HepG2 (cell line): Measurements from ENCODE around the gene NEURL4. TPM values are rescaled to one million over a fixed set of nuclear protein-coding genes. Genes with fewer than 3 reads are reported as not detected.

Experiments used
- ATAD3A ChIP-seq: sonication (generic); formaldehyde crosslinking; IDR thresholded peaks from 2 replicates; pipeline ENCODE4 v1.4.0; 2020; ENCODE audit warnings: missing genetic modification reagents
- ATF4 ChIP-seq, 2 experiments: fragments of 450-650 bp in 1 of 2; sonication (generic) in 1 of 2; formaldehyde crosslinking; IDR thresholded peaks; 2 replicates each; pipeline versions ENCODE4 v1.5.0 to v1.8.0; 2020 to 2022; ENCODE audit warnings: mild to moderate bottlenecking in 1 of 2, missing genetic modification reagents in 1 of 2
- GRHL1 ChIP-seq: sonication (generic); formaldehyde crosslinking; conservative IDR thresholded peaks from 2 replicates; pipeline ENCODE4 v1.8.0; 2022; ENCODE audit warnings: missing genetic modification reagents
- JUN ChIP-seq: sonication (generic); formaldehyde crosslinking; IDR thresholded peaks from 2 replicates; pipeline ENCODE4 v1.4.0; 2020; ENCODE audit warnings: mild to moderate bottlenecking, missing genetic modification reagents
- MLLT10 ChIP-seq: sonication (generic); formaldehyde crosslinking; IDR thresholded peaks from 2 replicates; pipeline ENCODE4 v1.4.0; 2020; ENCODE audit warnings: missing genetic modification reagents
- MTA3 ChIP-seq: sonication (generic); formaldehyde crosslinking; IDR thresholded peaks from 2 replicates; pipeline ENCODE4 v1.4.0; 2020; ENCODE audit warnings: missing genetic modification reagents
- NAIF1 ChIP-seq: sonication (generic); formaldehyde crosslinking; IDR thresholded peaks from 2 replicates; pipeline ENCODE4 v1.5.0; 2020; ENCODE audit warnings: mild to moderate bottlenecking, missing genetic modification reagents, borderline replicate concordance
- NFE2L1 ChIP-seq: sonication (generic); formaldehyde crosslinking; IDR thresholded peaks from 2 replicates; pipeline ENCODE4 v1.4.0; 2020; ENCODE audit warnings: missing genetic modification reagents, mild to moderate bottlenecking, borderline replicate concordance
- NFE2L2 ChIP-seq: fragments of 150-350 bp; IDR thresholded peaks from 2 replicates; pipeline ENCODE4 v1.6.1; 2014; ENCODE audit warnings: low read length
- ONECUT2 ChIP-seq: sonication (generic); formaldehyde crosslinking; IDR thresholded peaks from 2 replicates; pipeline ENCODE4 v1.4.0; 2020; ENCODE audit warnings: missing genetic modification reagents
- POLR2A ChIP-seq, 2 experiments: IDR thresholded peaks; 2 replicates each; pipeline ENCODE4 v1.6.1; 2011; ENCODE audit warnings: low read depth in 2 of 2, low read length in 2 of 2, mild to moderate bottlenecking in 1 of 2, moderate library complexity in 1 of 2; ENCODE audit not compliant: insufficient read depth in 1 of 2
- PRDM10 ChIP-seq: sonication (generic); formaldehyde crosslinking; IDR thresholded peaks from 2 replicates; pipeline ENCODE4 v1.4.0; 2020; ENCODE audit warnings: low read depth, missing genetic modification reagents
- RFX5 ChIP-seq: IDR thresholded peaks from 2 replicates; pipeline ENCODE4 v1.6.1; 2011; ENCODE audit warnings: low read depth, low read length, improper control_type of control experiment
- SCMH1 ChIP-seq: sonication (generic); formaldehyde crosslinking; IDR thresholded peaks from 2 replicates; pipeline ENCODE4 v1.9.0; 2021; ENCODE audit warnings: missing genetic modification reagents, mild to moderate bottlenecking, borderline replicate concordance
- SNRNP70 ChIP-seq: fragments of 200-400 bp; formaldehyde crosslinking; IDR thresholded peaks from 2 replicates; pipeline ENCODE4 v1.6.1; 2017; ENCODE audit warnings: mild to moderate bottlenecking, low read depth, low read length, moderate library complexity
- TBP ChIP-seq: sonication (generic); formaldehyde crosslinking; IDR thresholded peaks from 2 replicates; pipeline ENCODE4 v1.5.0; 2020; ENCODE audit warnings: missing genetic modification reagents
- ZFP41 ChIP-seq: sonication (generic); formaldehyde crosslinking; IDR thresholded peaks from 2 replicates; pipeline ENCODE4 v1.4.0; 2020; ENCODE audit warnings: mild to moderate bottlenecking, missing genetic modification reagents, borderline replicate concordance
- ZIK1 ChIP-seq: sonication (generic); formaldehyde crosslinking; IDR thresholded peaks from 2 replicates; pipeline ENCODE4 v1.5.0; 2020; ENCODE audit warnings: mild to moderate bottlenecking, low read depth, missing genetic modification reagents, borderline replicate concordance
- ZNF564 ChIP-seq: sonication (generic); formaldehyde crosslinking; IDR thresholded peaks from 2 replicates; pipeline ENCODE4 v1.8.1; 2023; ENCODE audit warnings: mild to moderate bottlenecking, missing genetic modification reagents
- ZNF670 ChIP-seq: sonication (generic); formaldehyde crosslinking; IDR thresholded peaks from 2 replicates; pipeline ENCODE4 v1.8.0; 2022; ENCODE audit warnings: mild to moderate bottlenecking, missing genetic modification reagents, borderline replicate concordance
- ZNF691 ChIP-seq: sonication (generic); formaldehyde crosslinking; IDR thresholded peaks from 2 replicates; pipeline ENCODE4 v1.4.0; 2020; ENCODE audit warnings: missing genetic modification reagents, low read depth, mild to moderate bottlenecking, borderline replicate concordance
- ZNF775 ChIP-seq: sonication (generic); formaldehyde crosslinking; IDR thresholded peaks from 2 replicates; pipeline ENCODE4 v1.4.0; 2020; ENCODE audit warnings: missing genetic modification reagents, mild to moderate bottlenecking, moderate library complexity, borderline replicate concordance
- ZNF782 ChIP-seq: sonication (generic); formaldehyde crosslinking; IDR thresholded peaks from 2 replicates; pipeline ENCODE4 v1.4.0; 2020; ENCODE audit warnings: missing genetic modification reagents, mild to moderate bottlenecking, borderline replicate concordance
- ZSCAN12 ChIP-seq: sonication (generic); formaldehyde crosslinking; IDR thresholded peaks from 2 replicates; pipeline ENCODE4 v1.9.0; 2021; ENCODE audit warnings: mild to moderate bottlenecking, missing genetic modification reagents
- polyA plus RNA-seq, 8 experiments: library from polyadenylated mRNA; depleted of rRNA in 3 of 8; stranded (reverse) in 7 of 8; unstranded in 1 of 8; fragments of >200 nt; fragmentation: Illumina TruSeq in 4 of 8; extraction: Trizol in 4 of 8; gene quantifications; 2 replicates each; pipeline versions ENCODE4 v1.2.1 to v1.2.3, GENCODE V29; 2011 to 2016; ENCODE audit warnings: low read depth in 4 of 8, missing spikeins in 1 of 8, mixed read lengths in 1 of 8; ENCODE audit not compliant: insufficient read depth in 1 of 8
- total RNA-seq, 5 experiments: library from RNA; depleted of rRNA; stranded (reverse); fragments of >200 nt; fragmentation: Illumina TruSeq; extraction: Trizol; gene quantifications; 2 replicates each; pipeline ENCODE4 v1.2.3, GENCODE V29; 2016; ENCODE audit warnings: low read depth in 1 of 5

The NEURL4 gene
- total and polyA plus RNA-seq, 2 of the 13 experiments (the other 11 are each of a cell fraction or from before 2014, with no cell fraction given), result 14.8 to 15.7 TPM

GRCh38 chr17:7281953-7282751 lies 47.0 kb downstream of the NEURL4 start (continued):
- TF ChIP-seq PRDM10 (CRISPR knock-in tag) (no peak), ZNF564 (CRISPR knock-in tag) (no peak), SNRNP70 (no peak), ZSCAN12 (no peak), GRHL1 (CRISPR knock-in tag) (no peak), ZNF782 (no peak), ATF4 (CRISPR knock-in tag; IDR thresholded peaks at IDR 0.05) (no peak), ONECUT2 (CRISPR knock-in tag) (no peak), TBP (CRISPR knock-in tag) (no peak), ZNF691 (no peak), ZNF775 (CRISPR knock-in tag) (no peak), NAIF1 (CRISPR knock-in tag) (peak; percentile 22; the same call in 1 of the 2 replicates), POLR2A (IDR thresholded peaks at IDR 0.05; ENCODE audit: insufficient read depth in 1 of 2, low read depth in 2 of 2, low read length in 2 of 2) (0 out of 4 replicates have a peak, but pooled peaks of 1 of the 2 experiments have one; percentile 2), ZNF670 (CRISPR knock-in tag) (no peak), JUN (no peak), ZFP41 (CRISPR knock-in tag) (no peak), RFX5 (no peak), NFE2L1 (CRISPR knock-in tag) (no peak), MTA3 (CRISPR knock-in tag) (no peak), MLLT10 (no peak), ATAD3A (CRISPR knock-in tag) (no peak), ZIK1 (CRISPR knock-in tag) (no peak), SCMH1 (CRISPR knock-in tag) (no peak), NFE2L2 (no peak)
